ENCODE data around the gene CASS4. TPM values are rescaled to one million over a fixed set of nuclear protein-coding genes. Genes with fewer than 3 reads are reported as not detected.
A peak's percentile ranks its signal among the peaks of the same experiment; 100 is the strongest.

Gene CASS4
- polyA plus RNA-seq, 3 donors: 0.26 to 2.0 (median 0.91) TPM

DNA sequence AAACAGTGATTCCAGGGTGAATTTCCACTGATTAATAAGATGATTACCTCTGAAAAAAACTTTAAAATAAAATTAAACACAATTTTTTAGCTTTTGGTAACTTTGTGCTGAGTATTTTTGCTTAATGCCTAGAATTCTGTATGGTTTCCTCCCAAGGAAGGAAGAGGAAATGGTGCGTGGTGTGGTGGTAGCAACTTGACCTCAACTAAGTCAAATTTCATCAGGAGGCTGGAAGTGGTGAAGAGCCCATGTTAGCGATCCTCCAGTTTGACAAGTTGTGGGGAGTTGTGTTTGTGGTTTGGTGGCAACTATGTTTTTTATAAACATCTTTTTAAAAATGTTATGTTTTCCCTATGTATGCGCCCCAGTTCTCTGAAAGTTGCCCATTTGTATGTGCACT is 51.4 kb downstream of the CASS4 start:
- WGBS, 3 donors: 50 to 74% (median 67%) methylated on average over 3 of the region's 3 CpGs
- no peak overlapping the region for H3K27ac ChIP-seq (ENCODE audit: low read depth, low read length)

DNA sequence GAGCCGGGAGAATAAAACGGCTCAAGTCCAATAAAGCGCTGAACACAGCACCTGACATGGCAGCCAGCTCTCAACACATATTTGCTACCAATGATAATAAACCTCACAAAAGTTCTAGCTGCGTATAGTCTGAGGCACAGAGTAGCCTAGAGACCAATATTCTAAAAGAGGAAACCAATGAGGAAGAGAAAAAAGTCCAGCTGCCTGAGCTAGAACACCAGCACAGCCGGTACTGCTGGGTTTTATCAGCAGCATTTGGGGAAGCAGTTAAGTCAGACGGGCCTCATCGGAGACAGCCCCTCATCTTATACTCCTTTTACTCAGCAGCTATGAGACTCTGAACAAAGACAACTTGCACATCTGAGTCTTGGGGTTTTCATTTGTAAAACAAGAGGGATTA is 53.9 kb downstream of the CASS4 start:
- WGBS, 3 donors: 46 to 76% (median 55%) methylated on average over 7 of the region's 7 CpGs
- no peak overlapping the region for H3K27ac ChIP-seq (ENCODE audit: low read depth, low read length)

DNA sequence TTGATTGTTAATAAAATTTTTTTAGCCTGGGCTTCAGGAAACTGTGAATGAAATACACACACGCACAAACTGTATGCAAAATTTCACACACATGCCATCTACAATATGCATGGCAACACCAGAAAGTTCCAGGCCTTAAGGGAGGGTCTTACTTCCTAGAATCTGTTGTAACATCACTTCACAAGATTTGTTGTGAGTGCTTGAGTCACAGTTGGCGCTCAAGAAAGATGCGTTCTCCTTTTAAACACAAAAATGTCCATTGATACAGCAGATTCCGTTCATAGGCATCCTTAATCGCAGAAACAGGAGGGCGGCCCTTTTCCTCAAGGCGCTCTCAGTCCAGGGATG is 55.9 kb downstream of the CASS4 start:
- peak overlapping the region; percentile 88 for H3K27ac ChIP-seq (ENCODE audit: low read depth, low read length)
- 4 to 7% (median 6%) methylated on average over 7 of the region's 7 CpGs for WGBS, 3 donors

DNA sequence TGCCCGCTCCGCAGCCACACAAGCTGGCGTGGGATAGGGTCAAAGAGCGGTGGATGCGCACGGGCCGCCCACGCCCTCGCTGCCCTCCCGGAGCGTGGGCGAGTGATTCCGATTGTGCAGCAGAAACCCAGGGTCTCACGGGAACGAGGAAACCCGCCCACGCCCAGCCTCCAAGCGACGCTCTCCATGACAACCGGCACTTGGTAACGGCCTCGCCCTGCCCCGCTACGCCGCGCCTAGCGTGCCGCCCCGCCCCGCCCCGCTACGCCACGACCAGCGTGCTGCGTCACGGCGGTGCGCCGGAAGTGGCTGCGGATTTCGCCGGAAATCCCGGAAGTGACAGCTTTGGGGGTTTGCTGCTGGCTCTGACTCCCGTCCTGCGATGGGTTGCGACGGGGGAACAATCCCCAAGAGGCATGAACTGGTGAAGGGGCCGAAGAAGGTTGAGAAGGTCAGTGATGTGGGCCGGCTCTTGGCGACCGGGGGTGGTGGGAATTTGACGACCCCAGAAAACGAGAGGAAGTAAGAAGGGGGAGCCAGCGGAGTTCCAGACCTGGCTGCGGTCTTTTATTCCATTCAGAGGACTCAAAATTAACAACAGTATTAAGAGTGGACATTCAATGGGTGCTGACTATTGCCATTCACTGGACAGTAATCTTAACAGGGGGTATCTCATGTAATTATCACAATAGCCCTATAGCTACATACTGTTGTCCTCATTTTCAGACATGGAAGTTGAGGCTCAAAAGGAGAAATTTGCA is 56.4 kb downstream of the CASS4 start, which contains the start of gene RTF2:
Gene RTF2, plus strand, starts transcription at position 312 of the 761 bp plus-strand sequence. Its CDS starts 71 bp downstream, at position 383.
- WGBS, 3 donors: 0% methylated on average over 54 to 55 of the region's 55 CpGs
- peak within 1 kb of the TSS; percentile 88 for H3K27ac ChIP-seq (ENCODE audit: low read depth, low read length)

DNA sequence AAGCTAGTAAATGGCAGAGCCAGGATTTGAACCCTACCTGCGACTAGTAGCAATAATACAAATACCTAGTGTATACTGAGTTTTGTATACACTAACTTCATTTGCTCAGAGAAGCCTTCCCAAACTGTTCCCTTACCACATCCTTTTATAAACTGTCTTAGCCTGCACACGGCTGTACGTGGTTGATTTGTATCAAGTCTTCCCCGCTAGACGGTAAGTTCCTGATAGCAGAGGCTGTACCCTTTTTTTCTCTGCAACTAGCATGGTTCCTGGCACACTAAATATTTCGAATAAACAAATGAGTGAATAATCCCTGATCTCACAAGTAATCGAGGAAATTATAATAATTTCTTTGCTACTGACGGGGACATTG is 57.0 kb downstream of the CASS4 start:
- no peak overlapping the region for H3K27ac ChIP-seq (ENCODE audit: low read depth, low read length)
- 16 to 24% (median 21%) methylated on average over 8 of the region's 8 CpGs for WGBS, 3 donors

DNA sequence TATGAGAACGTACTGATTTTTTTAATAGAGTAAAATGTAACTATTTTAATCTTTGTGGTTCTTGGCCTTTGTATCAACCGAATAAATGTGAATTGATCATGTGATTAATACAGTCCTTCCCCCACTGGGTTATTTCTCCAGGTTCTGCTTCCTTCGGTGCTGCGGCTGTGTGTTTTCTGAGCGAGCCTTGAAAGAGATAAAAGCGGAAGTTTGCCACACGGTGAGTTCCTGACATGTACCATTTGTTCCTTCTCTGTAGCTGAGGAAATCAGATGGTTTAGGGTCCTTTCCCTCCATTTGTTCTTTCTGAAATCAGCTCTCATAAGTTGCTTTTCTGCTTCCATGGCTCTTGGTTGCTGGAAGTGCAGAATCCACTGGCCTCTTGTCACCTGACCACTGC is 71.9 kb downstream of the CASS4 start:
- no peak overlapping the region for H3K27ac ChIP-seq (ENCODE audit: low read depth, low read length)
- WGBS, 3 donors: 49 to 82% (median 67%) methylated on average over 7 of the region's 7 CpGs

DNA sequence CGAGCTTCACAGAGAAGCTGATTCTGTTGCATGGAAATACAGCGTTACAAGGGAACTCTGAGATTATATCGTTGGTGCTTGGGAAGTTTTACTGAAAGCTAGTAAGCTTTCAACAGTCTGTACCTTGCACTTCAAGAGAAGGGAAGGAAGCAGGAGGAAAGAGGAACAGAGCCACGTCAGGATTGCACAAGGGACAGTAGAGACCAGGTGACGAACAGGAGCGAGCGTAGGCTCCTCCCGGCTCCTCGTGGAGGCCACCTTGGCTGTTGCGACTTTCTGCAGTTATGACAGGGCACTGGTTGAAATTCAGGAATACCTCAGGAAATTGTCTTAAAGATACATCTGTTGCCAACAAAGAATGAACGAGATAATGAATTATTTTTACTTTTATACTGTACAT is 75.2 kb downstream of the CASS4 start:
- 52 to 95% (median 70%) methylated on average over 11 of the region's 11 CpGs for WGBS, 3 donors

DNA sequence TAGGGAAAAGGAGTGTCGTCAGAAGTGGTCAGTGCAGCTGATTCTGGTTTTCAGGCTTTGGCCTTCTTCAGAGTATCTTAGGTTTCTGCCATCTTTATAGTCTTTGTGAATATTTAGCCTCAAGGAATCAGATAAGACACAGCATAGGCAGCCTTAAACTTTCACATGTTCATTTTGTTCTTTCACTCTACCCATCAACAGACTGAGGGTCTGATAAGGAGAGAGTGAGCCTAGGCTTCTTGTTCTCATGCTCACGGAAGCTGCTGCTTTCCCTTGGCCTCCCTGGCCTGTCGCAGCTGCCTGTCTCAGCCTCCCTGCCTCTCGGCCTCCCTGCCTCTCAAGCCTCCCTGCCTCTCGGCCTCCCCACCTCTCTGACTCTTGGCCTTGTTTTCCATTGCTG is 76.5 kb downstream of the CASS4 start:
- WGBS, 3 donors: 95 to 98% (median 95%) methylated on average over 5 of the region's 5 CpGs
- H3K27ac ChIP-seq (ENCODE audit: low read depth, low read length): no peak overlapping the region

More for the DNA sequence above, 75.2 kb downstream of the CASS4 start:
- H3K27ac ChIP-seq (ENCODE audit: low read depth, low read length): peak overlapping the region; percentile 78

DNA sequence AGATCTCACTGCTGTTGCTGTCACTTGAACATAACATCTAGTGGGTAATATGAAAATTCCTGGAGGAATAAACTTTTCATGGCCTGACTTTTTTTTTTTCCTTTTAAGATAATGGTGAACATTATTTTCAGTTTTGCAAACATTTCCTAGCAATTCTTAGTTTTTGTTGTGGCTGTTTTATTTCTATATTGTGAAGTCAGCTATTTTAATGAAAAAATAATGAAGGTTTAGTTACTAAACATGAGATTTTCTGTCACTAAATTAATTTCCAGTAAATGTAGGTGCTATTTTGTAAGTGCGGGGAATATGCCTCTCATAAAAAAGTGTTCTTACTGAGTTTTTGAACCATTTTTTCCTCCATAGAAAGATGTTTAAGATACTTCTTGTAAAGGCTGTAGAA is 89.1 kb downstream of the CASS4 start:
- 99 to 100% (median 100%) methylated on average over 1 of the region's 1 CpG for WGBS, 3 donors
- H3K27ac ChIP-seq (ENCODE audit: low read depth, low read length): no peak overlapping the region

DNA sequence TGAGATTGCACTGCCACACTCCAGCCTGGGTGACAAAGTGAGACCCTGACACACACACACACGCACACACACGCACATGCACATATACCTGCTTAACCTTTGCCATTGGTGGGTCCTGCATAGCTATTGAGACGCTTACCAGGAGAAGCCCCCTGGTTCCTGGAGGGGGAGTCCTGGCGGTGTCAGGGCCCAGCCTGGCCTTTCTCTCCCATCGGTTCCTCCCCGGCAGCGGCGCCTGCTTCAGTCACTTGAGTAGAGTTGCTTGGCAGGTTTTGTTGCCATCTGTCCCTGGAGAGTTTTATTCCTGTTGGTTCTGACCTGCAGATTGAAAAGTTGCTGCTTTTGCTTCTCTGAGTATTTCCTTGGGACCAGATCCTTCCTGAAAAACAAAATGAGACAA is 91.9 kb downstream of the CASS4 start:
- H3K27ac ChIP-seq (ENCODE audit: low read depth, low read length): no peak overlapping the region
- 91 to 97% (median 96%) methylated on average over 8 of the region's 8 CpGs for WGBS, 3 donors

DNA sequence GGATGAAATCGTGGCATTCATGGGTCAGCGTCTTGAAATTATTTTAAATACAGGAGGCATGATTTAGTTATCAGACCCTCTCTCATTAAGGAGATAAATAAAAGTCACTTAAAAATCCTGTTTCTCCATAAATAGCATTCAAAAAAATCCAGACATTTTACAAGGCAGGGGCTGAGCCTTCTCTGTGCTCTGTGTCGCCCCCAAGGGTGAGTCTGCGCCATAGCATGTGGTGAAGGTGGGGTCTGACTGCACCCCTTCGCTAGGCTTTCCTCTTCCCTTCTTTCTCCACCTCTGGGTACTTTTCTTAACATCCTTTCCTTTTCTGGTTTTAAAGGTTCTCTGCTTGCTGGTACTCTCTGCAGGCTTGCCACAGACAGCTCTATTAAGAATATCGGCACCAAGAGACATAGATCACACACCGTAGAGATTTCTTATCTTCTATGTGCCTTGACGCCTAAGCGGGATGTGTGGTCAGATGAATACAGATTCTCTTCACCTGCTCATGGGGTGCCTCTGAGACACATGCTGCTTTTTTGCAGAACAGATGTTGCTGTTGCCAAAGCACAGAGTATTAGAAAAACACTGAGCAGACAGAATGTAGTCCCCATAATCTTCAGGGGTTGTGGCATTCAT is 92.4 kb downstream of the CASS4 start:
- 84 to 90% (median 88%) methylated on average over 9 of the region's 9 CpGs for WGBS, 3 donors
- H3K27ac ChIP-seq (ENCODE audit: low read depth, low read length): no peak overlapping the region

DNA sequence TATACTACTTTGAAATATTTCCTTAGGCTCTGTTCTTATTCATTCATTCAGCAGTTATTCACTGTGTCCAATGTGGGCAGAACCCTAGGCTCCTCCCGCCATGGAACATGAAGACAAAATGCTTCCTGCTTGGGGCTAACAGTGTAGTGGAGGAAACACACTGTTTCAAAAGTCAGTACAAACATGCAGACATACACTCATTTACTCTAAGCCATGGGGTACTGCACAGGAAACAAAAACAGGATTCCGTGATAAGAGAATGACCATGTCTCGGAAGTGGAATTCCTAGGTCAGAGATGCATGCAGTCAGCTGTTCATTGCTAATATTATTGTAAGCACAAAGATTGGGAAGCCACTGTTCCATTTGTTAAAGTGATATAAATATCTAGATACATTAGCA is 94.0 kb downstream of the CASS4 start:
- no peak overlapping the region for H3K27ac ChIP-seq (ENCODE audit: low read depth, low read length)
- 45 to 77% (median 51%) methylated on average over 3 of the region's 3 CpGs for WGBS, 3 donors

Other genes starting within 250 kb of the CASS4 start
- gene MC3R, start 163.5 kb upstream of the CASS4 start, polyA plus RNA-seq: not detected
- gene FAM210B, start 53.3 kb upstream of the CASS4 start, polyA plus RNA-seq: 10 to 100 TPM; 21.0 to 42.1 (median 40.7) TPM
- gene AURKA, start 20.0 kb upstream of the CASS4 start, polyA plus RNA-seq: 1 to 10 TPM in 1 of 3 donors, under 1 TPM in 2; 0.79 to 1.3 (median 0.92) TPM
- 10 to 100 TPM in 2 of 3 donors, 1 to 10 TPM in 1; 5.1 to 11.1 (median 10.5) TPM for gene CSTF1, start 19.6 kb upstream of the CASS4 start, polyA plus RNA-seq
- 10 to 100 TPM; 38.4 to 90.2 (median 74.3) TPM for gene RTF2, start 56.4 kb downstream of the CASS4 start, polyA plus RNA-seq
- gene FAM209A, start 112.5 kb downstream of the CASS4 start, polyA plus RNA-seq: under 1 TPM; 0.09 to 0.79 (median 0.33) TPM
- gene FAM209B, start 121.0 kb downstream of the CASS4 start, polyA plus RNA-seq: under 1 TPM in 2 of 3 donors, not detected in 1; 0.14 to 0.42 TPM
- 1 to 10 TPM in 1 of 3 donors, under 1 TPM in 2; 0.14 to 1.3 (median 0.70) TPM for gene TFAP2C, start 217.0 kb downstream of the CASS4 start, polyA plus RNA-seq